SU-DHL-6 (cell line): ENCODE results near the gene HSPA5.

Source experiments
- H2AFZ ChIP-seq: fragments of 200-600 bp; sonication (generic); 2 replicates; pipeline ENCODE4 v1.6.1; 2014; ENCODE audit warnings: low read depth, mild to moderate bottlenecking, moderate library complexity, mixed read lengths, antibody characterized with exemption, low read length; ENCODE audit not compliant: severe bottlenecking
- H3F3A ChIP-seq: fragments of 200-600 bp; shearing (Covaris generic); 2 replicates; pipeline ENCODE4 v1.6.0; 2016; ENCODE audit warnings: antibody characterized with exemption, mild to moderate bottlenecking; ENCODE audit not compliant: insufficient read depth
- H3K27ac ChIP-seq: fragments of 200-600 bp; sonication (generic); 2 replicates; pipeline ENCODE4 v1.5.1; 2016; ENCODE audit warnings: low read depth, mild to moderate bottlenecking, low read length, moderate library complexity, mixed read lengths
- H3K27me3 ChIP-seq: fragments of 200-600 bp; sonication (generic), shearing (Covaris generic); 2 replicates; pipeline ENCODE4 v1.6.0; 2014; ENCODE audit warnings: mild to moderate bottlenecking, low read length
- H3K36me3 ChIP-seq: fragments of 200-600 bp; sonication (generic); 2 replicates; pipeline ENCODE4 v1.6.1; 2014; ENCODE audit warnings: mild to moderate bottlenecking, low read length, mixed read lengths
- H3K4me2 ChIP-seq: fragments of 300-600, 200-600 bp; shearing (Covaris generic), sonication (generic); 2 replicates; pipeline ENCODE4 v1.6.0; 2014; ENCODE audit warnings: low read length, low read depth, mild to moderate bottlenecking; ENCODE audit not compliant: poor library complexity, severe bottlenecking
- H3K4me3 ChIP-seq: fragments of 200-600 bp; sonication (generic); 2 replicates; pipeline ENCODE4 v1.5.1; 2014; ENCODE audit warnings: antibody characterized with exemption, low read length, mild to moderate bottlenecking, mixed read lengths; ENCODE audit not compliant: insufficient read depth, poor library complexity, severe bottlenecking
- H3K79me2 ChIP-seq: fragments of 200-600 bp; sonication (generic); 2 replicates; pipeline ENCODE4 v1.6.1; 2014; ENCODE audit warnings: mild to moderate bottlenecking, low read length, moderate library complexity; ENCODE audit not compliant: insufficient read depth
- H3K9ac ChIP-seq: fragments of 200-600 bp; sonication (generic); 2 replicates; pipeline ENCODE4 v1.7.0; 2014; ENCODE audit warnings: mild to moderate bottlenecking, low read length
- H3K9me2 ChIP-seq: fragments of 200-600 bp; sonication (generic); replicated peaks from 2 replicates; pipeline ENCODE4 v1.6.1; 2014; ENCODE audit warnings: low read length; ENCODE audit not compliant: insufficient read depth
- H3K9me3 ChIP-seq: fragments of 200-600 bp; sonication (generic); 2 replicates; pipeline ENCODE4 v1.6.1; 2014; ENCODE audit warnings: low read length, mixed read lengths; ENCODE audit not compliant: insufficient read depth
- H4K20me1 ChIP-seq: fragments of 200-600 bp; sonication (generic); 2 replicates; pipeline ENCODE4 v1.6.1; 2014; ENCODE audit warnings: low read depth, mild to moderate bottlenecking, antibody characterized with exemption, low read length, moderate library complexity, mixed read lengths
- EZH2phosphoT487 ChIP-seq: fragments of 200-600 bp; sonication (generic), shearing (Covaris generic); conservative IDR thresholded peaks from 2 replicates; pipeline ENCODE4 v1.6.1; 2018; ENCODE audit warnings: mild to moderate bottlenecking, antibody characterized with exemption, low read length, moderate library complexity, mixed read lengths
- TF ChIP-seq, protein P1 (sequence below): fragments of 200-600 bp; sonication (generic); IDR thresholded peaks from one replicate; pipeline ENCODE4 v1.5.1; 2017; ENCODE audit warnings: antibody characterized with exemption, mild to moderate bottlenecking, low read length, moderate library complexity; ENCODE audit not compliant: insufficient read depth, poor library complexity, severe bottlenecking

The HSPA5 gene

DNA sequence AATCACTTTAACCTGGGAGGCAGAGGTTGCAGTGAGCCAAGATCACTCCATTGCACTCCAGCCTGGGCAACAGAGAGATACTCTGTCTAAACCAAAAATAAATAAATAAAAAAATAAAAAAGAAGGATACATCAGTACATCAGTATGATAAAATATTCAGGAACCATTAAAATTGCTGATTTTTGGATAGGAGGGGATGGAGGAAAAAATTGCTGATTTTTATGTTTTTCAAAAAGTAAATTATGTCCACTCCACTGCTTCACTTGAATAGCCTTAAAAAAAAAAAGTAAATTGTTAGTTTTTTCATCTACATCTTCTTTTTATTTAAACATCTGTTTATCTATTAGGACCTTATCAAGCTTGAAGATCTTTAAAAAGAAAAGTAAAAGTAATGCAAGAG is 13.1 kb upstream of the HSPA5 start:
- no peak overlapping the region for H3K4me2 ChIP-seq
- no peaks in the 10 kb centered on the region for H3K27me3 ChIP-seq
- H4K20me1 ChIP-seq: no peaks in the 10 kb centered on the region
- H3F3A ChIP-seq: no peaks in the 10 kb centered on the region
- H3K27ac ChIP-seq: no peak overlapping the region
- no peaks in the 10 kb centered on the region for H3K79me2 ChIP-seq
- no peak overlapping the region for H3K4me3 ChIP-seq
- H2AFZ ChIP-seq: no peak overlapping the region
- TF ChIP-seq, protein P1, sequence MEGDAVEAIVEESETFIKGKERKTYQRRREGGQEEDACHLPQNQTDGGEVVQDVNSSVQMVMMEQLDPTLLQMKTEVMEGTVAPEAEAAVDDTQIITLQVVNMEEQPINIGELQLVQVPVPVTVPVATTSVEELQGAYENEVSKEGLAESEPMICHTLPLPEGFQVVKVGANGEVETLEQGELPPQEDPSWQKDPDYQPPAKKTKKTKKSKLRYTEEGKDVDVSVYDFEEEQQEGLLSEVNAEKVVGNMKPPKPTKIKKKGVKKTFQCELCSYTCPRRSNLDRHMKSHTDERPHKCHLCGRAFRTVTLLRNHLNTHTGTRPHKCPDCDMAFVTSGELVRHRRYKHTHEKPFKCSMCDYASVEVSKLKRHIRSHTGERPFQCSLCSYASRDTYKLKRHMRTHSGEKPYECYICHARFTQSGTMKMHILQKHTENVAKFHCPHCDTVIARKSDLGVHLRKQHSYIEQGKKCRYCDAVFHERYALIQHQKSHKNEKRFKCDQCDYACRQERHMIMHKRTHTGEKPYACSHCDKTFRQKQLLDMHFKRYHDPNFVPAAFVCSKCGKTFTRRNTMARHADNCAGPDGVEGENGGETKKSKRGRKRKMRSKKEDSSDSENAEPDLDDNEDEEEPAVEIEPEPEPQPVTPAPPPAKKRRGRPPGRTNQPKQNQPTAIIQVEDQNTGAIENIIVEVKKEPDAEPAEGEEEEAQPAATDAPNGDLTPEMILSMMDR: no peak
- TF ChIP-seq EZH2phosphoT487: no peak
- H3K9me3 ChIP-seq: no peaks in the 10 kb centered on the region
- no peaks in the 10 kb centered on the region for H3K36me3 ChIP-seq
- H3K9me2 ChIP-seq: no peaks in the 10 kb centered on the region
- no peak overlapping the region for H3K9ac ChIP-seq

DNA sequence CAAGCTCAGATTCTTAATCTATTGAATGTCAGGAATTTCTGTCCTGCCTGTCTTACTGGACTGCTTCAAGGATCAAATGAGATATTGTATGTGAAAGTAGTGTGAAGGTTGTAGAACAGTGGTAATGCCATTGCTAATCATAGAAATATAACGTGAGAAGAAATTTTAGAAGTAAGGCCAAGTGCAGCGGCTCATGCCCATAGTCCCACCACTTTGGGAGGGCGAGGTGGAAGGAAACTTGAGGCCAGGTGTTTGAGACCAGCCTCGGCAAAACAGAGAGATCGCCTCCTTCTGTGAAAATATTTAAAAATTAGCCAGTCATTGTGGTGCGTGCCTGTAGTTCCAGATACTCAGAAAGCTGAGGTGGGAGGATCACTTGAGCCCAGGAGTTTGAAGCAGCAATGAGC is 5.1 kb upstream of the HSPA5 start:
- Histone ChIP-seq H3F3A (0 out of 2 replicates have a peak, but pooled peaks cover 5% of the 10 kb centered on the region), H2AFZ (no peak overlapping the region), H3K79me2 (no peaks in the 10 kb centered on the region), H3K27ac (no peak overlapping the region), H3K9ac (no peak overlapping the region), H3K4me2 (no peak overlapping the region), H3K9me2 (no peaks in the 10 kb centered on the region), H3K4me3 (no peak overlapping the region), H3K27me3 (no peaks in the 10 kb centered on the region), H3K36me3 (no peaks in the 10 kb centered on the region), H4K20me1 (no peaks in the 10 kb centered on the region), H3K9me3 (no peaks in the 10 kb centered on the region)
- TF ChIP-seq EZH2phosphoT487: no peak
- TF ChIP-seq, protein P1: no peak

DNA sequence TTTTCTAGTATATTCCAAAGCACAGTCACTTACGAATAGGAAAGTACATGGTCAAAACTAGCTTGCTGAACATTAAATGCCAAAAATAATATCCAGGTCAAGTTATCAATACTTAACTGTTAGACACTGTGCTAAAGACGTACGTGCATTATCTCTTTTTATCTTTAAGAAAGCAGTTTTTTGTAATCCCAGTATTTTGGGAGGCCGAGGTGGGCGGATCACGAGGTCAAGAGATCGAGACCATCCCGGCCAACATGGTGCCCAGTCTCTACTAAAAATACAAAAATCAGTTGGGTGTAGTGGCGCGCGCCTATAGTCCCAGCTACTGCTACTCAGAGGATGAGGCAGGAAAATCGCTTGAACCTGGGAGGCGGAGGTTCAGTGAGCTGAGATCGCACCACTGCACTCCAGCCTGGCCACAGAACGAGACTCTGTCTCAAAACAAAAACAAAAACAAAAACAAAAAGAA is 2.7 kb upstream of the HSPA5 start:
- no peaks in the 10 kb centered on the region for H3K27me3 ChIP-seq
- peaks cover 12% of the 10 kb centered on the region; the same call in 1 of the 2 replicates for H4K20me1 ChIP-seq
- peaks cover 17% of the 10 kb centered on the region for H3K36me3 ChIP-seq
- H3K9ac ChIP-seq: no peak overlapping the region
- H3K79me2 ChIP-seq: peaks cover 23% of the 10 kb centered on the region
- TF ChIP-seq, protein P1: no peak
- no peak for TF ChIP-seq EZH2phosphoT487
- H3F3A ChIP-seq: peaks cover 21% of the 10 kb centered on the region
- no peaks in the 10 kb centered on the region for H3K9me3 ChIP-seq
- no peaks in the 10 kb centered on the region for H3K9me2 ChIP-seq
- H3K4me2 ChIP-seq: no peak overlapping the region
- H2AFZ ChIP-seq: no peak overlapping the region
- H3K4me3 ChIP-seq: no peak overlapping the region
- no peak overlapping the region for H3K27ac ChIP-seq
